Measurements from ENCODE around the gene RND2.
A peak's percentile ranks its signal among the peaks of the same experiment; 100 is the strongest.

Gene RND2

DNA sequence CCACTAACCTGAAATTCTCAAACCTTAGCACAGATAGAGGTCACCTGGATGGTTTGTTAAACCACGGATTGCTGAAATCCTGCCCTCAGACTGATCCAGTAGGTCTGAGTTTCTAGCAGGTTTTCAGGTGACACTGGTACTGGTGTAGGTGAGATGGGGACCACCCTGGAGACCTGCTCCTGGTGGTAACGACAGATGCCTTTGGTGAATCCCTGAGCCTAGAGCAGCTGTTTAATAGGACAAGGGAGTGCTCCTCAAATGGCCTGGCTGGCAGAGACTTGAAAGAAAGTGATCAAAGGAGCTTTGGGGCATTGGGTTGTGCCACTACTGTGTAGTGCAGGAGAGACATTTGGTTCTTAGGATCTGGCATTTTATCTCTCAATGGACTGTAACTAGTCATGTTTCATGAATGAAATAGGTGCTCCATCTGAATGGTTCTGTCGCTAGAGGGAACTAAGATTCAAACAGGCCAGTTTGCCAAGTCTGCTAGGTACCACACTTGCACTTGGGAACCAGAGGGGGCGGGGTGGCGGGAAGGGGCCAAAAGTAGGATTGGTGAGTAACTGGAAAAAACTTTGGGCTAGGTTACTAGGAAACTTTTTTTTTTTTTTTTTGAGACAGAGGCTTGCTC lies 21.4 kb upstream of the RND2 start:
- no peak for FAIRE-seq
- no peak for DNase-seq (ENCODE audit: extremely low spot score, insufficient read length, low read depth)

- peak; percentile 91 for FAIRE-seq
- peak; percentile 73 for DNase-seq (ENCODE audit: extremely low spot score, insufficient read length, low read depth)
Observed at GRCh38 chr17:43006639-43007551, 18.1 kb upstream of the RND2 start, which contains the start of gene IFI35. TSS of gene IFI35 (plus strand) at chr17:43006784. CDS start at chr17:43006948, 164 bp downstream.

- DNase-seq (ENCODE audit: extremely low spot score, insufficient read length, low read depth) (no peak), FAIRE-seq (no peak)
Observed at GRCh38 chr17:43010667-43011308, 14.2 kb upstream of the RND2 start.

DNA sequence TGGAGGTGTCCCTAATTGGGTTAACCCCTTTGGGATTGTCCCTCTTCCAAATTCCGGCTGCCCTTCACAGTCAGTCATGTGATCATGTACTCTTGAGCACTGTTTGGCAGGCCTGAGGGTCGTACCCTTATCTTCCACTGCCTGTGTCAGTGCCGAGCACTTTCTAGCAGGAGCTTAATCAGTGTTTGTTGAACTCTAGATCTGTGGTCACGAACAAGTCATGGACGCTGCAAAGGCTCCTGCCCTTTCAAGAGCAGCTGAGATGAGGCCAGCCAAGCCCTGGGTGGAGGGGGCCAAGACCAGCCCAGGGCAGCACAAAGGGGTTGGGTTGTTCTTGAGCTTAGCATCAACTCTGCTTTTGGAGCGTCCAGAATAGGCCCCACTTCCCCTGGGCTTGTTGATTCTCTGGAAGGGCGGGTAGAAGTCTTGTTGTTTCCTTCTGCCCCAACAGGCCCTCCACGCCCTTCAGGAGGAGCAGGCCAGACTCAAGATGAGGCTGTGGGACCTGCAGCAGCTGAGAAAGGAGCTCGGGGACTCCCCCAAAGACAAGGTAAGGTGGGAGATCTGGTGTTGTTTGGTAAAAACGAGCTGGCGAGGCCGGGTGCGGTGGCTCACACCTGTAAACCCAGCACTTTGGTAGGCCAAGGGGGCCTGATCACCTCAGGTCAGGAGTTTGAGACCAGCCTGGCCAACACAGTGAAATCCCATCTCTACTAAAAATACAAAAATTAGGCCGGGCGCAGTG lies 13.1 kb upstream of the RND2 start:
- FAIRE-seq = no peak

DNA sequence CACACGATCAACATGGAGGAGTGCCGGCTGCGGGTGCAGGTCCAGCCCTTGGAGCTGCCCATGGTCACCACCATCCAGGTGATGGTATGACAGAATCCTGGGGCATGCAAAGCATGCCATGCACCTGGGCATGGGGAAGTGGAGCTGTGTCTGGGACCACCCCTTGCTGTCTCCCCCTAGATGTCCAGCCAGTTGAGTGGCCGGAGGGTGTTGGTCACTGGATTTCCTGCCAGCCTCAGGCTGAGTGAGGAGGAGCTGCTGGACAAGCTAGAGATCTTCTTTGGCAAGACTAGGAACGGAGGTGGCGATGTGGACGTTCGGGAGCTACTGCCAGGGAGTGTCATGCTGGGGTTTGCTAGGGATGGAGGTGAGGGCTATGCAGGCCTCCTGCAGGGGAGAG lies 11.7 kb upstream of the RND2 start:
- FAIRE-seq (no peak), DNase-seq (ENCODE audit: extremely low spot score, insufficient read length, low read depth) (no peak)

More for the DNA sequence above, 13.1 kb upstream of the RND2 start:
- no peak for DNase-seq (ENCODE audit: extremely low spot score, insufficient read length, low read depth)

DNA sequence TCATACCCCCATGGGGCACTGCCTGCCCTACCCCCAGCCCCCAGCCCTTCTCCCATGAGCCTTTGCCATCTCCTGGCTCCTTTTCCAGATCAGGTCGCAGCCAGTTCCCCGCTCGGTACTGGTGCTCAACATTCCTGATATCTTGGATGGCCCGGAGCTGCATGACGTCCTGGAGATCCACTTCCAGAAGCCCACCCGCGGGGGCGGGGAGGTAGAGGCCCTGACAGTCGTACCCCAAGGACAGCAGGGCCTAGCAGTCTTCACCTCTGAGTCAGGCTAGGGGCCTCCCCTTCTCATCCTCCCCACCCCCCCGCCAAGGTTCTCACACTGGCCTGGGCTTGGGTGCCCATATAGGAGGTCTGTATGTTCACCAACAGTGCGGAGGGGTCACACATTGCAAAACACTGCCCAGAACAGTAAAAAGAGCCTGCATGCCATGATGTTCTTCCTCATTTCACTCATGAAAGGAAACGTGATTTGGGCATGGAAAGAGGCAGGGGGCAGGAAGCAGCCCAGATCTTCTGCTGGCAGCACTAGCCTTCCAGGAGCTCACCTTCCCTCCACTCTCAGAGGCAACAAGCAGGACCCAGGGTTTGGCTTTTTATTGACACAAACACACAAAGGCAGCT lies 10.9 kb upstream of the RND2 start:
- FAIRE-seq (no peak), DNase-seq (ENCODE audit: extremely low spot score, insufficient read length, low read depth) (no peak)

- DNase-seq (ENCODE audit: extremely low spot score, insufficient read length, low read depth) = no peak
- no peak for FAIRE-seq
Observed at GRCh38 chr17:43014649-43015542, 10.1 kb upstream of the RND2 start.

DNA sequence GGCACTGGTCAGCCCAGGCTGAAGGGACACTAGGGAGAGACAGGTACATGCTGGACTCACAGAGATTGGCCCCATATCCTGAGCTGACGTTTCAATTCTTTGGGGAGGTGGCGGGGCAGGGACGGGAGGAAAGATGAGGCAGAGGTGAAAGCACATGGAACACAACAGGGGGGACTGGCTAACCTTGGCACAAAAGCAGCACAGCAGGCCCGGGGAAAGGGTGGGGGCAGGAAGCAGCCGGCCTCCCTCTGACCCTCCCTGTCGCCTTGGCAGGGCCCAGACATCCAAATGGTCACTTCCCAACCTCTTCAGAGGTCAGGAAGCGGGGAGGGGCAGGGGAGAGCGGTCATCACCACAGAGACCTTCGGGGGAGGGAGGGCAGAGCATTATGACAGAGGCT lies 9.5 kb upstream of the RND2 start:
- no peak for DNase-seq (ENCODE audit: extremely low spot score, insufficient read length, low read depth)
- no peak for FAIRE-seq

- DNase-seq (ENCODE audit: extremely low spot score, insufficient read length, low read depth) = no peak
- no peak for FAIRE-seq
Observed at GRCh38 chr17:43016216-43016615, 8.8 kb upstream of the RND2 start.

GRCh38 chr17:43018008-43018853 lies 6.8 kb upstream of the RND2 start:
- DNase-seq (ENCODE audit: extremely low spot score, insufficient read length, low read depth) (no peak), FAIRE-seq (no peak)

DNA sequence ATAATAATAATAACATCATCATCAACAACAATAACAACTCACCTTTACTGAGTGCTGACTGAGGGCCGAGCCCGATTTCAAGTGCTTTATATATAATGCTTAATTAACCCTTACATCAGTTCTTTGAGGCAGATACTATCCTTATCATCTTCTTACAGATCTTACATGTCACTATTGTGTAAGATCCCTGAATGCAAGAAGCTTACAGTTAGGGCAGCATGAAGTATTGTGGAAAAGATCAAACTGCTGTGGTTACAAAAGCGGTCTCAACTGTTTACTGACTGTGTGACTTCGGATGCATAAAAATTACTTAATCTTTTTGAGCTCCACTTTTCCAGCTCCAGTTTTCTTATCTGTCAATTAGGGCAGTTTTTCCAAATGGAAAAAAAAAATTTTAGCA lies 6.1 kb upstream of the RND2 start:
- DNase-seq (ENCODE audit: extremely low spot score, insufficient read length, low read depth) (no peak), FAIRE-seq (no peak)

- no peak for FAIRE-seq
Observed at GRCh38 chr17:43019418-43019817, 5.6 kb upstream of the RND2 start.

GRCh38 chr17:43020030-43020621 lies 4.9 kb upstream of the RND2 start:
- FAIRE-seq = no peak
- no peak for DNase-seq (ENCODE audit: extremely low spot score, insufficient read length, low read depth)

More at GRCh38 chr17:43019418-43019817, 5.6 kb upstream of the RND2 start:
- DNase-seq (ENCODE audit: extremely low spot score, insufficient read length, low read depth) = no peak

DNA sequence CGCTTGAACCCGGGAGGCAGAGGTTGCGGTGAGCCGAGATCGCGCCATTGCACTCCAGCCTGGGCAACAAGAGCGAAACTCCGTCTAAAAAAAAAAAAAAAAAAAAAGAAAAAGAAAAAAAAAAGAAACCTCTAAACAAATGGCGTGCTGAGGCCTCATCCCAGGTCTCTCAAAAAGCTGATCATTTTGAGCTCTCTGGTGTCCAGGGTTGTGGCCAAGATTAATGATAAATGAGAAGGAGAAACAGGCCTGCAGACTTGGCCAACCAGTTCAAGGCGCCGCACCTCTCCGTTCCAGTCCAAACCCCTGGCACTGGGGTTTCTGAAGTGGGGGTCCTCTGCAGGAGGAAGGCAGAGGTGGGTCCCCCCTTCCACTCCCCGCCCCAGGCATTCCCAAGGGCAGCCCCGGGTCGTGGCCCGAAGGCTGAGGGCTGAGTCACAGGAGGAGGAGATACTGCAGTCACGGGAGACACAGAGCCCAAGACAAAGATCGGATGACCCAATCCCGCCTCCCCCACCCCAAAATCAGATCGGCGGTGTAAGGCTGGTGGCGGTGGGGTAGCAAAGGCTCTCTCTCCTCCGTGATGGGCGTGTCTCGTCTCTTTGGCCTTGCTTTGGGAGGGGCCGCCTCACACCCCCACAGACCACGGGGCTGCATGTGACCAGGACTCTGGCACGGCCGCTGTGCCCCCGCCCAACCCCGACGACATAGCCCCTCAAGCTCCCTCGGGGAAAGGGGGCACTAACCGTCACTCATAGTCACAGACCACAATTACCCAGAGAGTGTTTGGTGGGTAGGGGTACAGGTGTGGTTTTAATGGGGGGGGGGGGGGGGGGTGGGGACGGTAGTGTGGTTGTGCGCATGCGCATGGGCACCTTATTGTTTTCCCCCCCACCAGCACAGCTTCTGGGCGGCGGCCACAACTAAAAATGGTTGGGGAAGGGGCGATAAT lies 4.0 kb upstream of the RND2 start:
- no peak for DNase-seq (ENCODE audit: extremely low spot score, insufficient read length, low read depth)
- no peak for FAIRE-seq

GRCh38 chr17:43021741-43022512 lies 3.1 kb upstream of the RND2 start, which contains the start of gene VAT1:
TSS of gene VAT1 (minus strand) at chr17:43022385. CDS start at chr17:43022322, 63 bp downstream.
- FAIRE-seq (peak; percentile 80), DNase-seq (ENCODE audit: extremely low spot score, insufficient read length, low read depth) (peak; percentile 60)

GRCh38 chr17:43025290-43025657 lies 243 bp downstream of the RND2 start:
- FAIRE-seq (no peak), DNase-seq (ENCODE audit: extremely low spot score, insufficient read length, low read depth) (no peak)
